GM19455 (cell line): Measurements from ENCODE around the gene RPS6KB1.
"Not testable (repeated sequence)": the region's sequence is repeated elsewhere in the genome, so short reads cannot be mapped to it uniquely, and the experiment has no call there.

ENCODE experiments used
- ATAC-seq: cut with Tn5 transposase; IDR thresholded peaks from one replicate; pipeline ENCODE4 v1.9.1; 2021; ENCODE audit not compliant: unreplicated experiment

Gene RPS6KB1

GRCh38 chr17:59892924-59893675, at the start of gene RPS6KB1, which contains the start of gene TUBD1:
Gene RPS6KB1 (plus strand): TSS chr17:59893121. CDS start chr17:59893185, 64 bp downstream.
Gene TUBD1 (minus strand): TSS chr17:59892943. CDS start chr17:59891002, 1,941 bp downstream.
- ATAC-seq, result peak; percentile 87

- ATAC-seq, result no peak
Measured at GRCh38 chr17:59844884-59845594, 47.9 kb upstream of the RPS6KB1 start.

GRCh38 chr17:59845595-59846393, 47.1 kb upstream of the RPS6KB1 start:
- ATAC-seq, result no peak

- no peak for ATAC-seq
Measured at GRCh38 chr17:59846394-59847165, 46.3 kb upstream of the RPS6KB1 start.

- ATAC-seq, result no peak
Measured at GRCh38 chr17:59848385-59848668, 44.6 kb upstream of the RPS6KB1 start.

- ATAC-seq, result no peak
Measured at GRCh38 chr17:59848778-59849177, 44.1 kb upstream of the RPS6KB1 start.

GRCh38 chr17:59850311-59850710, 42.6 kb upstream of the RPS6KB1 start:
- not testable (repeated sequence) for ATAC-seq

GRCh38 chr17:59851439-59852375, 41.2 kb upstream of the RPS6KB1 start:
- no peak for ATAC-seq

- not testable (repeated sequence) for ATAC-seq
Measured at GRCh38 chr17:59852847-59853167, 40.1 kb upstream of the RPS6KB1 start.

- ATAC-seq, result no peak
Measured at GRCh38 chr17:59853168-59853918, 39.6 kb upstream of the RPS6KB1 start.

GRCh38 chr17:59853919-59854729, 38.8 kb upstream of the RPS6KB1 start:
- ATAC-seq, result not testable (repeated sequence)

GRCh38 chr17:59856859-59857794, 35.8 kb upstream of the RPS6KB1 start:
- ATAC-seq, result no peak

- no peak for ATAC-seq
Measured at GRCh38 chr17:59858167-59858816, 34.6 kb upstream of the RPS6KB1 start.

GRCh38 chr17:59858932-59859331, 34.0 kb upstream of the RPS6KB1 start:
- ATAC-seq, result no peak

- no peak for ATAC-seq
Measured at GRCh38 chr17:59859444-59860025, 33.4 kb upstream of the RPS6KB1 start.

- ATAC-seq, result no peak
Measured at GRCh38 chr17:59863616-59864015, 29.3 kb upstream of the RPS6KB1 start.

- ATAC-seq, result no peak
Measured at GRCh38 chr17:59869941-59870218, 23.0 kb upstream of the RPS6KB1 start.
